ENCODE results near the gene TMEM250. TPM values are rescaled to one million over a fixed set of nuclear protein-coding genes. Genes with fewer than 3 reads are reported as not detected.
"Not testable (repeated sequence)": the region's sequence is repeated elsewhere in the genome, so short reads cannot be mapped to it uniquely, and the experiment has no call there.

The TMEM250 gene
- total RNA-seq, 1 experiment from 2014 or later, result 66.1 TPM

- no peak overlapping the region for H3K4me3 ChIP-seq (ENCODE audit: insufficient read depth, low read depth, low read length)
- DNase-seq, result no peak
- H3K36me3 ChIP-seq (replicated peaks; ENCODE audit: control insufficient read depth, insufficient read depth, low read length), result no peaks in the 10 kb centered on the region
- H3K27me3 ChIP-seq (ENCODE audit: control insufficient read depth, insufficient read depth, low read length), result no peaks in the 10 kb centered on the region
These were observed 13.1 kb downstream of the TMEM250 start for GRCh38 chr9:136105398-136106135.

- Histone ChIP-seq H3K4me3 (ENCODE audit: insufficient read depth, low read depth, low read length) (no peak overlapping the region), H3K36me3 (replicated peaks; ENCODE audit: control insufficient read depth, insufficient read depth, low read length) (no peaks in the 10 kb centered on the region), H3K27me3 (ENCODE audit: control insufficient read depth, insufficient read depth, low read length) (no peaks in the 10 kb centered on the region)
- no peak for DNase-seq
These were observed 13.8 kb downstream of the TMEM250 start for GRCh38 chr9:136104916-136105315.

GRCh38 chr9:136104488-136104800 lies 14.2 kb downstream of the TMEM250 start:
- H3K36me3 ChIP-seq (replicated peaks; ENCODE audit: control insufficient read depth, insufficient read depth, low read length), result no peaks in the 10 kb centered on the region
- DNase-seq, result peak; percentile 80
- no peak overlapping the region for H3K4me3 ChIP-seq (ENCODE audit: insufficient read depth, low read depth, low read length)
- H3K27me3 ChIP-seq (ENCODE audit: control insufficient read depth, insufficient read depth, low read length), result no peaks in the 10 kb centered on the region

- Histone ChIP-seq H3K27me3 (ENCODE audit: control insufficient read depth, insufficient read depth, low read length) (no peaks in the 10 kb centered on the region), H3K4me3 (ENCODE audit: insufficient read depth, low read depth, low read length) (no peak overlapping the region), H3K36me3 (replicated peaks; ENCODE audit: control insufficient read depth, insufficient read depth, low read length) (no peaks in the 10 kb centered on the region)
- peak; percentile 87 for DNase-seq
These were observed 14.8 kb downstream of the TMEM250 start for GRCh38 chr9:136103651-136104487.

GRCh38 chr9:136101615-136102074 lies 17.0 kb downstream of the TMEM250 start:
- H3K27me3 ChIP-seq (ENCODE audit: control insufficient read depth, insufficient read depth, low read length); H3K36me3 ChIP-seq (replicated peaks; ENCODE audit: control insufficient read depth, insufficient read depth, low read length); H3K4me3 ChIP-seq (ENCODE audit: insufficient read depth, low read depth, low read length); DNase-seq: not testable (repeated sequence)

GRCh38 chr9:136100700-136101614 lies 17.7 kb downstream of the TMEM250 start:
- DNase-seq, result peak; percentile 96
- Histone ChIP-seq H3K36me3 (replicated peaks; ENCODE audit: control insufficient read depth, insufficient read depth, low read length) (no peaks in the 10 kb centered on the region), H3K4me3 (ENCODE audit: insufficient read depth, low read depth, low read length) (no peak overlapping the region), H3K27me3 (ENCODE audit: control insufficient read depth, insufficient read depth, low read length) (peaks cover 5% of the 10 kb centered on the region)

GRCh38 chr9:136099542-136099941 lies 19.1 kb downstream of the TMEM250 start:
- no peaks in the 10 kb centered on the region for H3K36me3 ChIP-seq (replicated peaks; ENCODE audit: control insufficient read depth, insufficient read depth, low read length)
- H3K27me3 ChIP-seq (ENCODE audit: control insufficient read depth, insufficient read depth, low read length), result peaks cover 8% of the 10 kb centered on the region
- H3K4me3 ChIP-seq (ENCODE audit: insufficient read depth, low read depth, low read length), result no peak overlapping the region
- peak; percentile 69 for DNase-seq

- Histone ChIP-seq H3K27me3 (ENCODE audit: control insufficient read depth, insufficient read depth, low read length) (peaks cover 15% of the 10 kb centered on the region), H3K4me3 (ENCODE audit: insufficient read depth, low read depth, low read length) (no peak overlapping the region), H3K36me3 (replicated peaks; ENCODE audit: control insufficient read depth, insufficient read depth, low read length) (no peaks in the 10 kb centered on the region)
- no peak for DNase-seq
These were observed 19.8 kb downstream of the TMEM250 start for GRCh38 chr9:136098844-136099243.

GRCh38 chr9:136098210-136098609 lies 20.5 kb downstream of the TMEM250 start:
- Histone ChIP-seq H3K27me3 (ENCODE audit: control insufficient read depth, insufficient read depth, low read length) (peaks cover 17% of the 10 kb centered on the region), H3K4me3 (ENCODE audit: insufficient read depth, low read depth, low read length) (no peak overlapping the region), H3K36me3 (replicated peaks; ENCODE audit: control insufficient read depth, insufficient read depth, low read length) (no peaks in the 10 kb centered on the region)
- no peak for DNase-seq

GRCh38 chr9:136096505-136097001 lies 22.1 kb downstream of the TMEM250 start:
- Histone ChIP-seq H3K4me3 (ENCODE audit: insufficient read depth, low read depth, low read length) (no peak overlapping the region), H3K27me3 (ENCODE audit: control insufficient read depth, insufficient read depth, low read length) (peaks cover 17% of the 10 kb centered on the region), H3K36me3 (replicated peaks; ENCODE audit: control insufficient read depth, insufficient read depth, low read length) (no peaks in the 10 kb centered on the region)
- no peak for DNase-seq

GRCh38 chr9:136095070-136096058 lies 23.3 kb downstream of the TMEM250 start, which contains the start of gene NACC2:
NACC2 (minus strand) TSS chr9:136095289; CDS start chr9:136050521, 44,768 bp downstream.
- Histone ChIP-seq H3K27me3 (ENCODE audit: control insufficient read depth, insufficient read depth, low read length) (peaks cover 17% of the 10 kb centered on the region), H3K36me3 (replicated peaks; ENCODE audit: control insufficient read depth, insufficient read depth, low read length) (no peaks in the 10 kb centered on the region), H3K4me3 (ENCODE audit: insufficient read depth, low read depth, low read length) (peak within 1 kb of the TSS; percentile 59)
- peak; percentile 92 for DNase-seq

GRCh38 chr9:136093995-136094881 lies 24.4 kb downstream of the TMEM250 start:
- Histone ChIP-seq H3K4me3 (ENCODE audit: insufficient read depth, low read depth, low read length) (peak overlapping the region; percentile 59), H3K36me3 (replicated peaks; ENCODE audit: control insufficient read depth, insufficient read depth, low read length) (no peaks in the 10 kb centered on the region), H3K27me3 (ENCODE audit: control insufficient read depth, insufficient read depth, low read length) (peaks cover 17% of the 10 kb centered on the region)
- peak; percentile 92 for DNase-seq

Measured in H7 (cell line).